ENCODE measurements around the gene VWA2.
A peak's percentile ranks its signal among the peaks of the same experiment; 100 is the strongest.

VWA2 gene

DNA sequence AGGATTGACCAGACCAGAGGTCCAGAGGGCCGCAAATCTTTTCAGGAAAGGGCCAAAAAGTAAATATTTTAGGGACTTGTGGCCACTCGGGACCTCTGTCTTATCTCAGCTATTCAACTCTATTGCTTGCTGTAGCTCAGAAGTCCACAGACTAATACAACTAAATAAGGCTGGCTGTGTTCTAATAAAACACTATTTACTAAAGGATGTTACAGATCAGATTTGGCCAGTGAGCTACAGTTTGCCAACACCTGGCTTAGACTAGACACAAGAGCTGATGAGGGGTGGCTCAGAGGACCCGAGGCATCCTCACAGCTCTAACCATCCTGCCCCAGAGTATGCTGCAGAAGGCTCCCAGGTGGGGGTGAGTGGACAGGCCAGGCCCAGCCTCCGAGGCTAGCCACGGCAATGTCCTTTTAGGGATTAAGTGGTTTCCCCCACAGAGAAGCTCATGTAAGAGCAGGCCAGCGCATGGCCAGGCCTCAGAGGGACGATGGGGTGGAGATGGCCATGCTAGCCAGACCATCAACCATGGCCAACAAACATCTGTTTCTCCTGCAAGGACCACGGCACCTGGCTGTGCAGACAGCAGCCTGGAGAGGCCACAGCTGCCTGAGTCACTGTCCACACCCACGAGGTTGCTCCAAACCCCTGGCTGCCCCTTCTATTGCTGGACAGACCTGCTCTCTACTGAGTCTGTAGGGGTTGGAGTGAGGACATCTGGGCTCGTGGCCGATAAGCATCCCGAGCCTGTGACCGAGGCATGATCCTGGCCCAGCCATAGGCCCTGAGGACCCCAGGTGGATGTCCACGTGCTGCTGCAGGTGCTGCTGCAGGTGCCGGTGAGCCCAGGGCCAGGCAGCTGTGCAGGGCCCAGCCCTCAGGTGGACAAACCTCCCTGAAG is 88.7 kb downstream of the VWA2 start:
- no peak overlapping the region for H3K4me3 ChIP-seq (ENCODE audit: low read depth, low read length)
- H3K27me3 ChIP-seq (ENCODE audit: control insufficient read depth, insufficient read depth, low read length) = no peaks in the 10 kb centered on the region
- TF ChIP-seq, protein P1, sequence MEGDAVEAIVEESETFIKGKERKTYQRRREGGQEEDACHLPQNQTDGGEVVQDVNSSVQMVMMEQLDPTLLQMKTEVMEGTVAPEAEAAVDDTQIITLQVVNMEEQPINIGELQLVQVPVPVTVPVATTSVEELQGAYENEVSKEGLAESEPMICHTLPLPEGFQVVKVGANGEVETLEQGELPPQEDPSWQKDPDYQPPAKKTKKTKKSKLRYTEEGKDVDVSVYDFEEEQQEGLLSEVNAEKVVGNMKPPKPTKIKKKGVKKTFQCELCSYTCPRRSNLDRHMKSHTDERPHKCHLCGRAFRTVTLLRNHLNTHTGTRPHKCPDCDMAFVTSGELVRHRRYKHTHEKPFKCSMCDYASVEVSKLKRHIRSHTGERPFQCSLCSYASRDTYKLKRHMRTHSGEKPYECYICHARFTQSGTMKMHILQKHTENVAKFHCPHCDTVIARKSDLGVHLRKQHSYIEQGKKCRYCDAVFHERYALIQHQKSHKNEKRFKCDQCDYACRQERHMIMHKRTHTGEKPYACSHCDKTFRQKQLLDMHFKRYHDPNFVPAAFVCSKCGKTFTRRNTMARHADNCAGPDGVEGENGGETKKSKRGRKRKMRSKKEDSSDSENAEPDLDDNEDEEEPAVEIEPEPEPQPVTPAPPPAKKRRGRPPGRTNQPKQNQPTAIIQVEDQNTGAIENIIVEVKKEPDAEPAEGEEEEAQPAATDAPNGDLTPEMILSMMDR (IDR thresholded peaks at IDR 0.05) = no peak
- H3K4me1 ChIP-seq = peaks cover 66% of the 10 kb centered on the region
- H3K36me3 ChIP-seq (ENCODE audit: control insufficient read depth, insufficient read depth, low read length) = no peaks in the 10 kb centered on the region
- H3K79me2 ChIP-seq = peaks cover 34% of the 10 kb centered on the region
- H3K27ac ChIP-seq = peak overlapping the region; percentile 11
- H3K9me3 ChIP-seq (ENCODE audit: control insufficient read depth, low read length) = no peaks in the 10 kb centered on the region
- H3K9ac ChIP-seq = no peak overlapping the region
- no peak overlapping the region for H3K4me2 ChIP-seq (ENCODE audit: low read length)
- no peak overlapping the region for H2AFZ ChIP-seq

DNA sequence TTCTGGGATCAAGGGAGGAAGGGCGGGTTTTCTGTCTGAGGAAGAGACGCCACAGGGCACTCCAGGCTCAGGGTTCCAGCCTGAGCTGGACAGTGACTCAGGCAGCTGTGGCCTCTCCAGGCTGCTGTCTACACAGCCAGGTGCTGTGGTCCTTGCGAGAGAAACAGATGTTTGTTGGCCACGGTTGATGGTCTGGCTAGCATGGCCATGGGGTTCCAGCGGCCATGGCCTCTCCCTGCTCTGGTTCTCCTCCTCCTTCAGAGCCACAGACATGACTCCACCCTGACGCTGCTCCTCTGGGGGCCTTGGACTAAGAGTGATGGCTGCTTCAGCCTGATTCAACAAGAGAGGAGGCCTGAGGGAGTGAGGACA is 89.4 kb downstream of the VWA2 start:
- TF ChIP-seq, protein P1 (IDR thresholded peaks at IDR 0.05) = no peak
- Histone ChIP-seq H3K4me1 (peaks cover 66% of the 10 kb centered on the region), H3K4me2 (ENCODE audit: low read length) (no peak overlapping the region), H2AFZ (no peak overlapping the region), H3K9ac (no peak overlapping the region), H3K27ac (peak overlapping the region; percentile 53), H3K79me2 (peaks cover 31% of the 10 kb centered on the region), H3K36me3 (ENCODE audit: control insufficient read depth, insufficient read depth, low read length) (no peaks in the 10 kb centered on the region), H3K9me3 (ENCODE audit: control insufficient read depth, low read length) (no peaks in the 10 kb centered on the region), H3K27me3 (ENCODE audit: control insufficient read depth, insufficient read depth, low read length) (no peaks in the 10 kb centered on the region), H3K4me3 (ENCODE audit: low read depth, low read length) (no peak overlapping the region)

DNA sequence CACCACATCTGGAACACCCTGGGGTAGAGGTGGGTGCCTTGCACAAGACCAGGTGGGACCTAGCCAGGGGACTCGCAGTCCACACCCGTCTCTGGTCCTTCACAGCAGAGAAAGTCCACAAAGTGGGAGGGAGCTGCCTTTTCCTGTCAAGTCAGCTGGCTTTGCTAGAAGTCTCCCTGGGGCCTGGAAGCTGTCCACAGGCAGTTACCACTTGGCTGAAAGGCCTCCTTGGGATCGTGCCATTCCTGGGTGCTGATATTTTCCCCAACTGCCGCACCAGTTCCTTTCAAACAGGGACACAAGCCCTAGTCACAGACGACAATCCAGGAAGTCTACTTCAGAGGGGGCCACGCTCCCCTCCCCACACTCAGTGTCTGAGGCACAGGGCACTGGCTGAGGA is 89.8 kb downstream of the VWA2 start:
- H3K79me2 ChIP-seq = peaks cover 31% of the 10 kb centered on the region
- peak overlapping the region; percentile 53 for H3K27ac ChIP-seq
- H3K9me3 ChIP-seq (ENCODE audit: control insufficient read depth, low read length) = no peaks in the 10 kb centered on the region
- H3K27me3 ChIP-seq (ENCODE audit: control insufficient read depth, insufficient read depth, low read length) = no peaks in the 10 kb centered on the region
- H3K4me3 ChIP-seq (ENCODE audit: low read depth, low read length) = no peak overlapping the region
- TF ChIP-seq, protein P1 (IDR thresholded peaks at IDR 0.05) = no peak
- no peak overlapping the region for H2AFZ ChIP-seq
- H3K36me3 ChIP-seq (ENCODE audit: control insufficient read depth, insufficient read depth, low read length) = no peaks in the 10 kb centered on the region
- peaks cover 66% of the 10 kb centered on the region for H3K4me1 ChIP-seq
- H3K4me2 ChIP-seq (ENCODE audit: low read length) = no peak overlapping the region
- H3K9ac ChIP-seq = no peak overlapping the region

DNA sequence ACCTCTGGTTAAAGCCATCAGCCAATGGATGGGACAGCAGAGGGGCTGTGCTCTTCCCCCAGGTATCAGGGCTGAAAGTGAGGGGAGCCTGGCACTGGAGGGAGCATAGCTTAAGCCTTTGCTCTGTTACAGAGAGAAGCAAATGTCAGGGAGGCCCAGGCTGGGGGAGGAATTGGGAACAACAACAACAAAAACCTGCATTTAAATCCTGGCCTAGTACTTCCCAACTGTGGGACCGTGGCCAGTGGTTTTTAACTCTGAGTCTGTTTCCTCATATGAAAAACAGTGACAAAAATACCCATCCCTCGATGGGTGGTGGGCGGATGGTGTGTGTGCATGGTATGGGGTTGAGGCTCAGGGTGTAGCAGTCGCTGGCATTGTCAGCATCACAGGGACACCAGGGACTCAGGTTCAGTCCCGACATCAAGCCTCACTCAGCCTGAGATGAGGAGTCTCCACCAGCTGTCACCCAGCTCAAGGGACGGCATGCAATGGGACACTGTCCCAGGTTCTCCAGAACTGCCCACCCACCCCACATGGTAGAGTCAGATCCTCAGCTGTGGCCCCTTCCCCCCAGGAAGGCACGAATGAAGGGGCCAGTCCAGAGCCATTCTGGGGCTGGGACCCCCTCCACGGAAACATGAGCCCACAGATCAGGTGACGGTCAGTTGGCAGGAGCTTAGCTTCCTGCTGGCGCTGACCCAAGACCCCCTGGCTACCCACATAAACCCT is 90.7 kb downstream of the VWA2 start:
- TF ChIP-seq, protein P1 (IDR thresholded peaks at IDR 0.05) = no peak
- Histone ChIP-seq H3K4me3 (ENCODE audit: low read depth, low read length) (no peak overlapping the region), H3K9me3 (ENCODE audit: control insufficient read depth, low read length) (no peaks in the 10 kb centered on the region), H3K36me3 (ENCODE audit: control insufficient read depth, insufficient read depth, low read length) (no peaks in the 10 kb centered on the region), H2AFZ (no peak overlapping the region), H3K27ac (peak overlapping the region; percentile 53), H3K27me3 (ENCODE audit: control insufficient read depth, insufficient read depth, low read length) (no peaks in the 10 kb centered on the region), H3K4me2 (ENCODE audit: low read length) (no peak overlapping the region), H3K4me1 (peaks cover 68% of the 10 kb centered on the region), H3K79me2 (peaks cover 36% of the 10 kb centered on the region), H3K9ac (no peak overlapping the region)
